ENCODE results near the gene CLSTN2. TPM values are rescaled to one million over a fixed set of nuclear protein-coding genes. Genes with fewer than 3 reads are reported as not detected.

Gene CLSTN2
- total and polyA plus RNA-seq, 10 donors, result 0.02 to 0.22 (median 0.13) TPM; not detected in 1

- Histone ChIP-seq H3K9me3 (no peaks in the 10 kb centered on the region), H3K4me1 (no peaks in the 10 kb centered on the region), H3K27ac (no peak overlapping the region), H3K27me3 (replicated peaks in 1 of 7) (no peaks in the 10 kb centered on the region), H3K4me3 (no peak overlapping the region), H3K36me3 (no peaks in the 10 kb centered on the region)
- DNase-seq, result no peak
- TF ChIP-seq POLR2A (IDR thresholded peaks at IDR 0.05) (no peak), CTCF (IDR thresholded peaks at IDR 0.05 in 8 of 11, conservative IDR thresholded peaks at IDR 0.05 in 3 of 11) (no peak), POLR2AphosphoS5 (IDR thresholded peaks at IDR 0.05) (no peak)
- intact Hi-C loops (cut with DNase I; ENCODE audit: low total_unique reads), result no loop called here
- WGBS, 5 donors, result 88 to 100% (median 94%) methylated on average over 1 of the region's 1 CpG
Observed at GRCh38 chr3:140298043-140298442, 363.1 kb downstream of the CLSTN2 start.

GRCh38 chr3:140298569-140299070, 363.6 kb downstream of the CLSTN2 start:
- Histone ChIP-seq H3K27me3 (replicated peaks in 1 of 7) (no peaks in the 10 kb centered on the region), H3K27ac (no peak overlapping the region), H3K36me3 (no peaks in the 10 kb centered on the region), H3K4me1 (no peaks in the 10 kb centered on the region), H3K4me3 (no peak overlapping the region), H3K9me3 (no peaks in the 10 kb centered on the region)
- WGBS, 5 donors, result 60 to 69% (median 68%) methylated on average over 2 of the region's 2 CpGs
- DNase-seq, result no peak
- TF ChIP-seq POLR2A (IDR thresholded peaks at IDR 0.05) (no peak), POLR2AphosphoS5 (IDR thresholded peaks at IDR 0.05) (no peak), CTCF (IDR thresholded peaks at IDR 0.05 in 8 of 11, conservative IDR thresholded peaks at IDR 0.05 in 3 of 11) (no peak)
- intact Hi-C loops (cut with DNase I; ENCODE audit: low total_unique reads), result no loop called here

- Histone ChIP-seq H3K4me1 (no peaks in the 10 kb centered on the region), H3K9me3 (no peaks in the 10 kb centered on the region), H3K27ac (no peak overlapping the region), H3K27me3 (replicated peaks in 1 of 7) (no peaks in the 10 kb centered on the region), H3K36me3 (no peaks in the 10 kb centered on the region), H3K4me3 (no peak overlapping the region)
- DNase-seq, result no peak
- no peak for TF ChIP-seq POLR2AphosphoS5 (IDR thresholded peaks at IDR 0.05)
- no peak for TF ChIP-seq CTCF (IDR thresholded peaks at IDR 0.05 in 8 of 11, conservative IDR thresholded peaks at IDR 0.05 in 3 of 11)
- no peak for TF ChIP-seq POLR2A (IDR thresholded peaks at IDR 0.05)
- intact Hi-C loops (cut with DNase I; ENCODE audit: low total_unique reads), result no loop called here
- 82 to 92% (median 85%) methylated on average over 2 of the region's 2 CpGs for WGBS, 5 donors
Observed at GRCh38 chr3:140303875-140304274, 368.9 kb downstream of the CLSTN2 start.

- Histone ChIP-seq H3K4me3 (no peak overlapping the region), H3K4me1 (no peaks in the 10 kb centered on the region), H3K27me3 (replicated peaks in 1 of 7) (no peaks in the 10 kb centered on the region), H3K27ac (no peak overlapping the region), H3K36me3 (no peaks in the 10 kb centered on the region), H3K9me3 (no peaks in the 10 kb centered on the region)
- WGBS, 5 donors, result 67 to 78% (median 72%) methylated on average over 2 of the region's 2 CpGs
- intact Hi-C loops (cut with DNase I; ENCODE audit: low total_unique reads), result no loop called here
- TF ChIP-seq POLR2AphosphoS5 (IDR thresholded peaks at IDR 0.05), result no peak
- no peak for TF ChIP-seq POLR2A (IDR thresholded peaks at IDR 0.05)
- TF ChIP-seq CTCF (IDR thresholded peaks at IDR 0.05 in 8 of 11, conservative IDR thresholded peaks at IDR 0.05 in 3 of 11), result no peak
- DNase-seq, result no peak
Observed at GRCh38 chr3:140308535-140308934, 373.6 kb downstream of the CLSTN2 start.
